HS-27A (cell line): Measurements from ENCODE around the gene SYT5.
"Not testable (repeated sequence)": the region's sequence is repeated elsewhere in the genome, so short reads cannot be mapped to it uniquely, and the experiment has no call there.

ENCODE experiments used
- DNase-seq: peaks from one replicate; pipeline ENCODE4 v3.0.0-alpha.2; 2012; ENCODE audit warnings: low read depth, missing footprints

SYT5 gene

GRCh38 chr19:55179606-55180484, at the start of gene SYT5:
SYT5 (minus strand) TSS chr19:55180289; CDS start chr19:55179041, 1,248 bp downstream.
- DNase-seq: no peak

- DNase-seq: no peak
These were observed 49.7 kb upstream of the SYT5 start for GRCh38 chr19:55229789-55230182.

- DNase-seq: no peak
These were observed 49.2 kb upstream of the SYT5 start for GRCh38 chr19:55229145-55229788.

- no peak for DNase-seq
These were observed 48.4 kb upstream of the SYT5 start, which contains the start of gene TMEM86B for GRCh38 chr19:55228403-55229031. TMEM86B (minus strand) TSS chr19:55228763; CDS start chr19:55228741, 22 bp downstream.

- DNase-seq: no peak
These were observed 47.9 kb upstream of the SYT5 start for GRCh38 chr19:55228015-55228391.

- no peak for DNase-seq
These were observed 47.3 kb upstream of the SYT5 start for GRCh38 chr19:55227241-55228014.

GRCh38 chr19:55226788-55227187, 46.7 kb upstream of the SYT5 start:
- DNase-seq: no peak

- no peak for DNase-seq
These were observed 46.2 kb upstream of the SYT5 start for GRCh38 chr19:55226273-55226672.

GRCh38 chr19:55225415-55225958, 45.4 kb upstream of the SYT5 start:
- no peak for DNase-seq

- not testable (repeated sequence) for DNase-seq
These were observed 44.8 kb upstream of the SYT5 start for GRCh38 chr19:55224679-55225414.

- no peak for DNase-seq
These were observed 44.1 kb upstream of the SYT5 start for GRCh38 chr19:55224038-55224665.

GRCh38 chr19:55223291-55224037, 43.4 kb upstream of the SYT5 start:
- no peak for DNase-seq

- no peak for DNase-seq
These were observed 40.4 kb upstream of the SYT5 start for GRCh38 chr19:55220525-55220924.

- peak; percentile 99 for DNase-seq
These were observed 36.5 kb upstream of the SYT5 start for GRCh38 chr19:55216461-55217198.

GRCh38 chr19:55213547-55213946, 33.5 kb upstream of the SYT5 start:
- DNase-seq: no peak

- DNase-seq: no peak
These were observed 32.4 kb upstream of the SYT5 start for GRCh38 chr19:55212447-55212846.

- peak; percentile 93 for DNase-seq
These were observed 29.8 kb upstream of the SYT5 start for GRCh38 chr19:55209693-55210472.
